GM15510 (cell line): ENCODE measurements around the gene AHCYL2.

Source experiments
- POLR2A ChIP-seq: IDR thresholded peaks from 3 replicates; pipeline ENCODE4 v1.6.1; 2011; ENCODE audit warnings: borderline replicate concordance; ENCODE audit not compliant: insufficient read length; ENCODE audit errors: extremely low read depth

The AHCYL2 gene

GRCh38 chr7:129431911-129432643 is 207.2 kb downstream of the AHCYL2 start:
- no peak for TF ChIP-seq POLR2A

GRCh38 chr7:129433847-129434674 is 209.2 kb downstream of the AHCYL2 start, which contains the start of gene STRIP2:
Gene STRIP2 (plus strand): TSS chr7:129434432. CDS start chr7:129434473, 41 bp downstream.
- peak; percentile 68 for TF ChIP-seq POLR2A

- TF ChIP-seq POLR2A, result no peak
Measured at GRCh38 chr7:129434675-129435318, 210.0 kb downstream of the AHCYL2 start.

GRCh38 chr7:129435414-129435829 is 210.6 kb downstream of the AHCYL2 start:
- no peak for TF ChIP-seq POLR2A

- TF ChIP-seq POLR2A, result no peak
Measured at GRCh38 chr7:129436335-129436923, 211.6 kb downstream of the AHCYL2 start.

GRCh38 chr7:129437190-129437589 is 212.4 kb downstream of the AHCYL2 start:
- TF ChIP-seq POLR2A, result no peak

GRCh38 chr7:129438281-129438838 is 213.5 kb downstream of the AHCYL2 start:
- TF ChIP-seq POLR2A, result no peak

GRCh38 chr7:129438839-129439651 is 214.2 kb downstream of the AHCYL2 start:
- no peak for TF ChIP-seq POLR2A

- TF ChIP-seq POLR2A, result no peak
Measured at GRCh38 chr7:129439963-129440625, 215.3 kb downstream of the AHCYL2 start.

- no peak for TF ChIP-seq POLR2A
Measured at GRCh38 chr7:129443612-129444011, 218.8 kb downstream of the AHCYL2 start.

- TF ChIP-seq POLR2A, result no peak
Measured at GRCh38 chr7:129450295-129450694, 225.5 kb downstream of the AHCYL2 start.

- no peak for TF ChIP-seq POLR2A
Measured at GRCh38 chr7:129452589-129453231, 227.9 kb downstream of the AHCYL2 start.
